Measurements from ENCODE around the gene SPRN. TPM values are rescaled to one million over a fixed set of nuclear protein-coding genes. Genes with fewer than 3 reads are reported as not detected.

SPRN gene
- total RNA-seq, 1 donor from 2014 or later: 2.0 TPM

DNA sequence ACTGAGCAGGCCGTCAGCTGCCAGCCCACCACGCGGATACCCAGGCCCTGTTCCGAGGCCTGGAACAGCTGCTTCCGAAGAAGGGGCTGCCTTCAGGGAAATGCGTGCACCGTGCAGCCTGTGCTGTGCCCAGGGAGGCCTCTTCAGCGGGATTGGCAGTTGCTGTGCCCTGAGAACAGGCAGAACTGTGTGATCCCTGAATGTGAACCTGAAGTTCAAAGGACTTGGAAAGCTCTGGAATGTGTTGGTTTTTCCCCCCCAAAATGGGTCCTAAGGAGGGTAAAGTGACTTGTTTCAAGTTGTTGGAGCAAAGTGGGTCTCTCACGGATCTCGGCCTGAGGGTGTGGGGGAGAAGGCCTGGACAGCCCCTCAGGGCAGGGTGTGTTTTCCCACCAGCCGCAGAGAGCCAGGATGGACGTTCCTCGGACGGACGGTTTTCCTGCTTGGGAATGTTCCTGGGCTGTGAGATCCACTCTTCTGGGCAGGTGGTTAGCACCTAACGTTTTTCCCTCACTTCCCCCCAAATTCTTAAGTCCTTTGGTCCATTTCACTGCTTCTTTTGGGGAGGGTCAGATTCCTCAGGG, 2.1 kb downstream of the SPRN start:
- peaks cover 6% of the 10 kb centered on the region for H3K9me3 Mint-ChIP-seq (ENCODE audit: unreplicated experiment)
- no peak overlapping the region for H3K4me3 Mint-ChIP-seq (ENCODE audit: unreplicated experiment)
- no peak for DNase-seq
- no peak overlapping the region for H3K27ac Mint-ChIP-seq (ENCODE audit: unreplicated experiment)
- H3K27me3 Mint-ChIP-seq (ENCODE audit: unreplicated experiment): peaks cover 8% of the 10 kb centered on the region
- no peaks in the 10 kb centered on the region for H3K36me3 Mint-ChIP-seq (ENCODE audit: unreplicated experiment)
- H3K4me1 Mint-ChIP-seq (ENCODE audit: low read depth, unreplicated experiment): no peaks in the 10 kb centered on the region
- TF ChIP-seq, protein P1, sequence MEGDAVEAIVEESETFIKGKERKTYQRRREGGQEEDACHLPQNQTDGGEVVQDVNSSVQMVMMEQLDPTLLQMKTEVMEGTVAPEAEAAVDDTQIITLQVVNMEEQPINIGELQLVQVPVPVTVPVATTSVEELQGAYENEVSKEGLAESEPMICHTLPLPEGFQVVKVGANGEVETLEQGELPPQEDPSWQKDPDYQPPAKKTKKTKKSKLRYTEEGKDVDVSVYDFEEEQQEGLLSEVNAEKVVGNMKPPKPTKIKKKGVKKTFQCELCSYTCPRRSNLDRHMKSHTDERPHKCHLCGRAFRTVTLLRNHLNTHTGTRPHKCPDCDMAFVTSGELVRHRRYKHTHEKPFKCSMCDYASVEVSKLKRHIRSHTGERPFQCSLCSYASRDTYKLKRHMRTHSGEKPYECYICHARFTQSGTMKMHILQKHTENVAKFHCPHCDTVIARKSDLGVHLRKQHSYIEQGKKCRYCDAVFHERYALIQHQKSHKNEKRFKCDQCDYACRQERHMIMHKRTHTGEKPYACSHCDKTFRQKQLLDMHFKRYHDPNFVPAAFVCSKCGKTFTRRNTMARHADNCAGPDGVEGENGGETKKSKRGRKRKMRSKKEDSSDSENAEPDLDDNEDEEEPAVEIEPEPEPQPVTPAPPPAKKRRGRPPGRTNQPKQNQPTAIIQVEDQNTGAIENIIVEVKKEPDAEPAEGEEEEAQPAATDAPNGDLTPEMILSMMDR (IDR thresholded peaks at IDR 0.05; ENCODE audit: partially characterized antibody, unreplicated experiment): no peak

DNA sequence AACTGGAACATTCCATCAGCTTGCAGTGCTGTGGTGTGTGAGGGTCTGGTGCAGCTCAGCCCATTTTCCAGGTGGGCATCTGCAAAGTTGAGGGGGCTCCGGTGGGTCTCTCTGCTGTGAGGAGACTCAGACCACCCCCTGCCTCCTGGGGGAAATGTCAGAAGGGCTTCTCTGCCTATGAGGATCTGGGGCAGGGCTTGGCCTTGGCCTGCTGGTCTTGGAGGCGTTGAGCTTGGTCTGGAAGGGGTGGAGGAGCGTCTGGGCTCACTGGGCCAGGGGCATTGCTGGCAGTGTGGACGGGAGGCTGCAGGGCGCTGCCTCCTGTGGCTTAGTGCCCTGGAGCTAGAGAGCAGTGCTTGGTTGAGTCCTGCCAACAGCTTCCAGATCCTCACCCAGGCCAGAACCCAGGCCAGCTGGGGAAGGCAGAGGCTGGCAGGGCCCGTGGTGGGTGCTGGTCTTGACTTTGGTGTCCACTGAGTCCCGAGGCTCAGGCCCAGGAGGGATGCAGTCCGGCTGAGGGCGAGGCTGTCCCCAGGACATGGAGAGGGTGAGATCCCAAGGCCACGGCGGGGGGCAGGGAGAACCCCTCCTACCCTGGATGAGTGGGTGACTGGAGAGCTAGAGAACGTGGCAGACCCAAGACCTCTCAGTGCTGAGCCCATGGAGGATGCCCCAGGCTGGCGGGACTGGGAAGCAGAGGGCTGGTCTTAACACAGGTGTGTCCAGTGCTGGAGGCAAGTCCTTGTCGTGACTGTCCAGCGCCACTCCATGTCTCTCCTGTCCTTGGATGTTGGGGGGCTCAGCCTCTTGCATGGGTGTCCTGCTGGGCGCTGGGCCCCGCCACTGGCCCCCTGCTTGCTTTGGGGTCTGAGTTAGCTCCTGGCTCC, 2.8 kb downstream of the SPRN start:
- H3K27ac Mint-ChIP-seq (ENCODE audit: unreplicated experiment): no peak overlapping the region
- H3K9me3 Mint-ChIP-seq (ENCODE audit: unreplicated experiment): peaks cover 6% of the 10 kb centered on the region
- no peak overlapping the region for H3K4me3 Mint-ChIP-seq (ENCODE audit: unreplicated experiment)
- H3K36me3 Mint-ChIP-seq (ENCODE audit: unreplicated experiment): no peaks in the 10 kb centered on the region
- H3K4me1 Mint-ChIP-seq (ENCODE audit: low read depth, unreplicated experiment): no peaks in the 10 kb centered on the region
- peaks cover 8% of the 10 kb centered on the region for H3K27me3 Mint-ChIP-seq (ENCODE audit: unreplicated experiment)
- DNase-seq: no peak
- TF ChIP-seq, protein P1 (IDR thresholded peaks at IDR 0.05; ENCODE audit: partially characterized antibody, unreplicated experiment): no peak

DNA sequence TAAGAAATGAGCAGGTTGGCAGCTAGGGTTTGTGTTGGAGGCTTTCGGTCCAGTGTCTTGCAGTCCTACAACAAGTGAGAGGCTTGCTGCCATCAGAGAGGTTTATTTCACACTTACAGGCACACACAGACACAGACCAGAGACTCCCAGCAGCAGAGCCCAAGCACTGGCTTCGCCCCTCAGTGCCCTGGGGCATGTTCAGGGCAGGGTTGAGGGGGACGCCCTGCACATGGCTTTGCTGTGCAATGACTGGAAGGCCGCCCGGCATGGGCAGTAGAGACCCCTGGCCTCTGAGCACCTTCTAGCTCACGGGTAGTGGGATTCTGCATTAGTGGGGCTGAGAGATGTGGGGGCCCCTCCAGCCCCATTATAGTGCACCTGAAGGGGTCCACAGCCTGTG, 3.8 kb downstream of the SPRN start:
- Mint-ChIP-seq H3K4me1 (ENCODE audit: low read depth, unreplicated experiment) (no peaks in the 10 kb centered on the region), H3K9me3 (ENCODE audit: unreplicated experiment) (peaks cover 12% of the 10 kb centered on the region), H3K27ac (ENCODE audit: unreplicated experiment) (no peak overlapping the region), H3K27me3 (ENCODE audit: unreplicated experiment) (peaks cover 9% of the 10 kb centered on the region), H3K36me3 (ENCODE audit: unreplicated experiment) (peaks cover 7% of the 10 kb centered on the region), H3K4me3 (ENCODE audit: unreplicated experiment) (no peak overlapping the region)
- DNase-seq: no peak
- TF ChIP-seq, protein P1 (IDR thresholded peaks at IDR 0.05; ENCODE audit: partially characterized antibody, unreplicated experiment): no peak

DNA sequence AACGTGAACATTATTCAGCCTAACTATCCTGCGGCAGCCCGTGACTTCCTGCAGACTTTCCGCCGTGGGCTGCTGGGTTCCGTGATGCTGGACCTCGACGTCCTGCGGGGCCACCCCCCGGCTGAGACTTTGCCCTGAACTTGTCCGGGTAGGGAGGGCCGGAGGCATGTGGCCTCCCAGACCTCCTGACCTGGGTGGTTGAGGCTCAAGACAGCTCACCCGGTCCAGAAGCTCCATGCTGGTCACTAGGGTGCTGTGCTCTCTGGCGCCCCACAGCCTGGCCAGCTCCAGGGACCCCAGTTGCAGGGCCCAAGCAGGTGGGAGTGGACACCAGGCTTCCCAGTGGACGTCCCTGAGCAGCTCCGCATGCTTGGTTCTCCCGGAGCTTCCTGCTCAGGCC, 4.4 kb downstream of the SPRN start:
- H3K36me3 Mint-ChIP-seq (ENCODE audit: unreplicated experiment): peaks cover 13% of the 10 kb centered on the region
- H3K4me1 Mint-ChIP-seq (ENCODE audit: low read depth, unreplicated experiment): no peaks in the 10 kb centered on the region
- no peak overlapping the region for H3K4me3 Mint-ChIP-seq (ENCODE audit: unreplicated experiment)
- H3K9me3 Mint-ChIP-seq (ENCODE audit: unreplicated experiment): peaks cover 17% of the 10 kb centered on the region
- H3K27me3 Mint-ChIP-seq (ENCODE audit: unreplicated experiment): peaks cover 12% of the 10 kb centered on the region
- TF ChIP-seq, protein P1 (IDR thresholded peaks at IDR 0.05; ENCODE audit: partially characterized antibody, unreplicated experiment): no peak
- DNase-seq: no peak
- no peak overlapping the region for H3K27ac Mint-ChIP-seq (ENCODE audit: unreplicated experiment)
